ENCODE measurements around the gene CUX1. TPM values are rescaled to one million over a fixed set of nuclear protein-coding genes. Genes with fewer than 3 reads are reported as not detected.
"Not testable (repeated sequence)": the region's sequence is repeated elsewhere in the genome, so short reads cannot be mapped to it uniquely, and the experiment has no call there.

The CUX1 gene
- total RNA-seq, 1 experiment from 2014 or later, result 34.9 TPM

DNA sequence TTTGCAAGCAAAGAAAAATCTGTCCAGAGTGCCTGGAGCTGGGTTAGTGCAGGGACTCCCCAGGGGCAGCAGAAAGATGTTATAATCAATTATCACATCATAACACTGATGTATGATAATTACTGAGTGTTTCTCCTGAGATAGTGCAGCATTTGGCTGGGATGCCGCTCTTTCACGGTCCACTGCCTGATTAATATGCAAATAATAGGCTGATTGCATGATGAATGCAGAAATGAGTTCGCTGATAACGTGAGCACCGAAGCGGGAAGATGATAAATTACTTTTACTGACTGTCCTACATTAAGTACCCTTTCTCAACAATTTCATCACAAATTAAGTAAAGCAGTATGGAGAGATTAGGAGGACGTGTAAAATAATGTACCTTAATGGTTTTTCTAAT lies 397.8 kb downstream of the CUX1 start:
- DNase-seq (ENCODE audit: extremely low read depth, low read depth), result no peak

- DNase-seq (ENCODE audit: extremely low read depth, low read depth), result no peak
These were observed 398.3 kb downstream of the CUX1 start for GRCh38 chr7:102215711-102216110.

- no peak for DNase-seq (ENCODE audit: extremely low read depth, low read depth)
These were observed 399.3 kb downstream of the CUX1 start for GRCh38 chr7:102216573-102217314.

GRCh38 chr7:102220229-102220850 lies 402.9 kb downstream of the CUX1 start:
- DNase-seq (ENCODE audit: extremely low read depth, low read depth), result no peak

- DNase-seq (ENCODE audit: extremely low read depth, low read depth), result no peak
These were observed 403.8 kb downstream of the CUX1 start for GRCh38 chr7:102220960-102221800.

- DNase-seq (ENCODE audit: extremely low read depth, low read depth), result no peak
These were observed 404.5 kb downstream of the CUX1 start for GRCh38 chr7:102221961-102222360.

DNA sequence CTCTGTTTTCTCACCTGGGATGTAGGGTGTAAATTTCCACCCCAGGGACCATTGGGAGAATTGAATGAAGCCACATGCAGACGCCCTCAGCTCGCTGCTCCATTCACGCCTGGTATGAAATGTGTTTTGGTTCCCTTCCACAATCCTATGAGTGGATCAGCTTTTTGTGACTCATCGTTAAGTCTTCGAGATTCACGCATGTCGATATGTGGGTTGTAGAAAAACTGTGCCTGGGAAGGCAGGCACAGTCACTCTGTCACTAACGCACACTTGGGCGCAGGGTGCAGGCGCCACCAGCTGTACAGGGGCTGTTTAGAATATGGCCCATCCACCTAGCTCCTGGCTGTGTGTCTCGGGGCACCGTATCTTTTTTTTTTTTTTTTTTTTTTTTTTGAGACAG lies 405.0 kb downstream of the CUX1 start:
- no peak for DNase-seq (ENCODE audit: extremely low read depth, low read depth)

- DNase-seq (ENCODE audit: extremely low read depth, low read depth), result no peak
These were observed 405.8 kb downstream of the CUX1 start for GRCh38 chr7:102223184-102223583.

- DNase-seq (ENCODE audit: extremely low read depth, low read depth), result no peak
These were observed 407.6 kb downstream of the CUX1 start for GRCh38 chr7:102225025-102225424.

GRCh38 chr7:102227371-102227770 lies 409.9 kb downstream of the CUX1 start:
- no peak for DNase-seq (ENCODE audit: extremely low read depth, low read depth)

GRCh38 chr7:102228935-102229334 lies 411.5 kb downstream of the CUX1 start:
- no peak for DNase-seq (ENCODE audit: extremely low read depth, low read depth)

GRCh38 chr7:102230162-102230561 lies 412.7 kb downstream of the CUX1 start:
- DNase-seq (ENCODE audit: extremely low read depth, low read depth), result not testable (repeated sequence)

GRCh38 chr7:102230593-102230992 lies 413.2 kb downstream of the CUX1 start:
- no peak for DNase-seq (ENCODE audit: extremely low read depth, low read depth)

DNA sequence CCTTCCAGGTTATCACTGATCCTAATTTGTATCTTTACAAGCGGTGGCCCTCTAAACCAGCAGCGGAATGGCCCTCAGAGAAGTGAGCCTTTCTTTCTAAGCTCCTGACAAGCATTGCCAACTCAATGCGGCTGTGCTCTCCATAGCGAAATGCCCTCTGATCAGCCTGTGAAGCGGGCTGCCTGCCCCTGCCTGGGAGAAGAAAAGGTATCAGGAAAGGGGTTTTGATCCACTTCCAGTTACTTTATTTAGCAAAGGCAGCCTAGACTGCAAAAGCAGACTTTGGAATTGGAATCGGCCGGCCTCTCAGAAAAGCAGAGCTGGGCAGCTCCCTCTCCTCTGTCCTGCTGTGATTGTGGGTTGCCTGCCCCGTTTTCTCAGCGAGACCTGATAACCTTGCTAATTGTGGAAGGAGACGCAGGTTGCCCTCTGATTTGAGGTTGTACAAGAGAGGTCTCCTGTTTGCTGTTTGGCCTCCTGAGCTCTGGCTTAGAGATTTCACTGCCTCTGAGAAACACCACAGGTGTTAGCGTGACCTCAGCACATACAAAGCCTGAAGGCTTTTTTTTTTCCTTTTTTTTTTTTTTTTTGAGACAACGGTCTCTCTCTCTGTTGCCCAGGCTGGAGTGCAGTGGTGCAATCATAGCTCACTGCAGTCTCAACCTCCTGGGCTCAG lies 415.3 kb downstream of the CUX1 start:
- DNase-seq (ENCODE audit: extremely low read depth, low read depth), result no peak

GRCh38 chr7:102234131-102234530 lies 416.7 kb downstream of the CUX1 start:
- no peak for DNase-seq (ENCODE audit: extremely low read depth, low read depth)

DNA sequence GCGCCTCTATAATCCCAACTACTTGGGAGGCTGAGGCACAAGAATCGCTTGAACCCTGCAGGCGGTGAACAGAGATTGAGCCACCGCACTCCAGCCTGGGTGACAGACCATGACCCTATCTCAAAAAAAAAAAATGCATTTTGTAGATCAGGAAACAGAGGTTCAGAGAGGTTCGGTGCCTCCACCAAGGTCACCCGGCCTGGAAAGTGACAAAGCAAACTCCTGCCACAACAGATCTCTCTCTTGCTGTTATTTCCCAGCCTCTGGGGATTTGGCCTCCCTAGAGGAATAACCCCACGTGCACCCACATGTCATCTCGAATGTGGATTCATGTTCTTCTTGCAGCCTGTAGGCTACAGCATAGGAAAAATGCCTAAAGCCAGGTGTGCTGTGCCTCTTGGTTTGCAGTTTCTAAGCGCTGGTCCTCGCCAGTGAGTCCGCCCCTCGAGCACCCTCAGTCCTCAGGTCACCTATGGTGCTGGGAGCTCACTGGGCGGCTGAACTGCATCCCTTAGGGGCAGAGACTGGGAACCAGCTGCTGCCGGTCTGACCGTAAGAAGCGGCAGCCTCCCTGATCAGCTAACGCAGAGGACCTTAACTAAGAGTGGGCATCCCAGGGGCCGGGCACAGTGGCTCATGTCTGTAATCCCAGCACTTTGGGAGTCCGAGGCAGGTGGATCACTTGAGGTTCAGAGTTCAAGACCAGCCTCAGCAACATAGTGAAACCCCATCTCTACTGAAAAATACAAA lies 417.6 kb downstream of the CUX1 start:
- no peak for DNase-seq (ENCODE audit: extremely low read depth, low read depth)

DNA sequence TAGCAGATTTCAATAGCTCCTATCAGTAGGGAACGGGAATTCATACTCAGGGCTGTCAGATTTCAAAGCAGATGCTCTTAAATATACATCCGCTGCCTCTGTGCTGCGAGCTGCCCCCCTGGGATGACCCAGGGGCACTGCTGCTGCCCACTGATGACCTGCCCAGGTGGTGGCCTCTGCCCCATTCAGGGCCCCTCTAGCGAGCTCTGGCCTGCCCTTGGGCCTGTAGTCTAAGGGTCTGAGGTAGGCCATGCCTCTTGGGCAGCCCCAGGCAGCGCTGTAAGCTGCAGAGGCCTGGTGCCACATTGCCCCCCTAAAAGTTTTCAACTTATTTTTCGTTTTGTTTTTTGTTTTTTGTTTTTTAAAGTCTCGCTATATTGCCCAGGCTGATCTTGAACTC lies 418.7 kb downstream of the CUX1 start:
- DNase-seq (ENCODE audit: extremely low read depth, low read depth), result no peak

DNA sequence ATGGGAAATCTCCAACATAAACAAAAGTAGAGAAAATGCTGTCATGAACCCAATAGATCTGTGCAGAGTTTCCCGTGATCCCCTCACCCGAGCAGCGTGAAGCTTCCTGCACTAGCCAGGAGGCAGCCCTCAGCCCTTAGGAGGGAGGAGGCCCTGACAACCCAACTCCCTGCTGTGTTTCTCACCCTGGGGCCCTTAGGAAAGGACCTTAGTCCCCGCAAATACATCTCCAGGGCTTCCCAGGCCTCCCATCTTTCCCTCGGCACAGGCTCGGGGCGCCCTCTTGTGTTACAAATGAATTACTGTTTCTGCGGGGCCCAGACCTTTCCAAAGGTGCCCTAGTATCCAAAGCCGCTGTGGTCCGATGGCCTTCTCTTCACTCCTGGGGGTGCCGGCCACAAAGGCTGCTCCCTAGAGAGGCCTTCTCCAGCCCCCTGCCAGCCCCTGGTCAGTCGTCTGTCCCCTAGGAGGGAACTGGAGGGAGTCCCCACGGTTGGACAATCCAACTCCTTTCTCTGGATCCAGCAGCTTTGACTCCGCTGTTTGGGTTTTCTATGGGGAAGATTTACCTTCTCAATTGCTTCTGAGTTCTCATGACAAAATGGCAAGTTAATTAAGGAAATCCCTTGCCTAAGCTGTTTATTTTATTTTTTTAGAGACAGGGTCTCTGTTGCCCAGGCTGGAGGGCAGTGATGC lies 419.3 kb downstream of the CUX1 start:
- DNase-seq (ENCODE audit: extremely low read depth, low read depth), result peak; percentile 70

- no peak for DNase-seq (ENCODE audit: extremely low read depth, low read depth)
These were observed 421.9 kb downstream of the CUX1 start for GRCh38 chr7:102239206-102239820.
